Activated CD8-positive, alpha-beta memory T cell treated with anti-CD3 and anti-CD28 coated beads for 1 hour (primary cell): Measurements from ENCODE around the gene OR1L8.
"Not testable (repeated sequence)": the region's sequence is repeated elsewhere in the genome, so short reads cannot be mapped to it uniquely, and the experiment has no call there.

Experiments
- DNase-seq, 2 donors: peaks; one replicate each; pipeline ENCODE4 v3.0.0-alpha.2; 2020; ENCODE audit warnings: low read depth in 1 of 2; ENCODE audit errors: extremely low read depth in 1 of 2

OR1L8 gene, protein sequence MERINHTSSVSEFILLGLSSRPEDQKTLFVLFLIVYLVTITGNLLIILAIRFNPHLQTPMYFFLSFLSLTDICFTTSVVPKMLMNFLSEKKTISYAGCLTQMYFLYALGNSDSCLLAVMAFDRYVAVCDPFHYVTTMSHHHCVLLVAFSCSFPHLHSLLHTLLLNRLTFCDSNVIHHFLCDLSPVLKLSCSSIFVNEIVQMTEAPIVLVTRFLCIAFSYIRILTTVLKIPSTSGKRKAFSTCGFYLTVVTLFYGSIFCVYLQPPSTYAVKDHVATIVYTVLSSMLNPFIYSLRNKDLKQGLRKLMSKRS

DNA sequence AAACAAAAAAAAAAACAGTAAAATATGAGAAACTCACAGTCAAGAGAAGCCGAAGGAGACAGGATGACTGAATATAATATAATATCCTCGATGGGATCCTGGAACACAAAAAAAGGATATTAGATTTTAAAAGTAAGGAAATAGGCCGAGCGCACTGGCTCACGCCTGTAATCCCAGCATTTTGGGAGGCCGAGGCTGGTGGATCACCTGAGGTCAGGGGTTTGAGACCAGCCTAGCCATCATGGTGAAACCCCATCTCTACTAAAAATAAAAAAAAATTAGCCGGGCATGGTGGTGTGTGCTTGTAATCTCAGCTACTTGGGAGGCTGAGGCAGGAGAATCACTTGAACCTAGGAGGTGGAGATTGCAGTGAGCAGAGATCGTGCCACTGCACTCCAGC is at the start of gene OR1L8:
Gene OR1L8 (minus strand): TSS at position 101 of the 400 bp plus-strand sequence. CDS start 14,907 bp downstream, outside the sequence.
- not testable (repeated sequence) for DNase-seq

DNA sequence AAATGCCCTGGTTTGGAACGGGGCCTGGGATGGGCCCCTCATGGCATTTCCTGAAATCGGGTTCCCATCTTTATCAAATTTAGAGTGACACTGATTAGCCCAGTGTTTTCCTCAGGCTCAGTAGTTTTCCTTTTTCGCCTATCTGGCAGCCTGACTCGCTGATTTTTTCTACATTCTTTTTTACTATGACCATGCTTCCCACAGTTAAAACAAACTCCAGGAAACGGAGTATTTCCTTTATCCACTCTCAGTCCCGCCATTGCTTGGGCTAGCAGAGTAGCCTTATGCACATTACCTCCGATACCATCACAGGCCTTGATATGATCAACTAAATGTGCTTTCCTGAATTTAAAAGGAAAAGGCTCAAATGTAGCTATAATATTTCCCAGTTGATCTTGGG is 36.8 kb upstream of the OR1L8 start:
- no peak for DNase-seq

DNA sequence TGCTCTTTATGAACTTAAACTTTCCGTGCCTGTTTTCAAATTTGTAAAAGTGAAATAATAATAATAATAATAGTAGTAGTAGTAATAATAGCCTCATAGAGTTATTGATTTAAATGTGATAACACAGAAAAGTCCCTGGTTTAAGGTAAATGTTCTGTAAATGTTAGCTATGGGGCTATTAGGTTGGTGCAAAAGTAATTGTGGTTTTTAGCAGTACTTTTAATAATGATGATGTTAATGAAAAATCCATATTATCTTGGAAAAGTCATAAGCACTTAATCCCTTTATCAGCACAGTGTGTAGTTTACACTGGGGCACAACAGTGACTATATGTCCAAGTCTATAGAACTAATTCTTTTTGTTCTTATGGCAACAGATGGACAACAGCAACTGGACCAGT is 31.2 kb upstream of the OR1L8 start, which contains the start of gene OR1Q1:
Gene OR1Q1 (plus strand): TSS at position 377 of the 400 bp plus-strand sequence. CDS start 0 bp downstream, at position 377.
- no peak for DNase-seq

DNA sequence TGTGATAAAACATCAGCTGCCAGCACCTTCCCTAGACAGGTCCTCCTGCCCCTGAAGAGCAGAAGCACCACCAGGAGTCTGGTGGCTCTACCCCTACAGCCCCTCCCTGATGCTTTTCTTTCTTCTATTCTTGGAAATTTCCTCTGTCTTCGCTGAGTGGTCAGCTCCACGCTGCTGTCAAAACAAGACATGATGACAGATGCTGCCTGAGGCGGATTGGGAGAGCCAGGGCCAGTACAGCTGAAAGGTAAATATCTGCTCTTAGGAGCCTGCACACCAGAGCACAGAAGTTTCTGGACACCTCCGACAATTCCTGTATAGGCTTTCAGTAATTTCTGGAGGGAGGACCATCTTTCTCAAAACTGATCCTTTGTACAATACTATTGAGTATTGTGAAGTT is 26.6 kb upstream of the OR1L8 start:
- no peak for DNase-seq

DNA sequence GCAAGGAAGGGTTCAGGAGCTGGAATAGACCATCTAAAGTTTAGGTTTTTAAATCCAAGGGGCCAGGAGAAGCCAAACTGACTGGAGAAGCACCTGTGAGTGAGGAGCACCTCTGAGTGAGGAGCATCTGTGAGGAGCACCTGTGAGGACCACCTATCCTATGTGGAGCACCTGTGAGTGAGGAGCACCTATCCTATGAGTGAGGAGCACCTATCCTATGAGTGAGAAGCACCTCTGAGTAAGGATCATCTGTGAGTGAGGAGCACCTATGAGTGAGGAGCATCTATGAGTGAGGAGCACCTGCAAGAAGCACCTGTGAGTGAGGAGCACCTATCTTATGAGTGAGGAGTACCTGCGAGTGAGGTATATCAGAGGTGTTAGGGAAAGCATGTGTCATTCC is 23.4 kb upstream of the OR1L8 start:
- no peak for DNase-seq

DNA sequence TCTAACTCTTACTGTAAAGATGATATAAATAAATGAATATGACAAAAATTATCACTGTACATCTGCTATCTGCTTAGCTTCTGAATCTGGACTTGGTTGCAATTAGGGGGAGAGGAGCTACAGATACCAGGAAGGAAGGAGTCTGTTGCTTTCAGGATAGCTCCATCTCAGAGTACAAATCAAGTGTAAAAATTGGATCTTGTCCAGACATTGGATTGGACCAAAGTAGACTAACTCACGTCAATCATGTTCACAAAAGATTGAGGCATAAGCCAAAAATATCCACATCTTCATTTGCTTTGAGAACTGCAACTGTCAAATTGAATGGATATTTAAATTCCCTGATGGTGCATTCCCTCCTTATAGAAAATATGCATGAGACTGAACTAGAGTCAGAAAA is 22.5 kb upstream of the OR1L8 start:
- no peak for DNase-seq

DNA sequence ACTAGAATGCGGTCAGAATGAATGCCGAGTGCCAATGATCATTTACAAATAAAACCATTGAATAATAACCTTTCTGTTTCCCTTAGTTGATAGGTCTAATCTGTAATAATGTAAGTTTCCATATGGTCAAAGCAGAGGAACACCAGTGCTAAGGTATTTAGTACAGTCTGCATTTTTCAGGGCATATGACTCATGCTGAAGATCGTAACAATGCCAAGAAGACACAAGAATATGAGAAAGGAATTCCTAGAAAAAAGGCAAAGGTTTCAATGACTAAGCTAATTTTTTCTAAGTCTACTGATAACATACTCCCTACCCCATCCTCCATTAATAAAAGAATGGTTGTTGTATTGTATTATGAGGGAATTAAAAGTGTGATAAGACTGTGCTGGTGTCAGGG is 2.8 kb downstream of the OR1L8 start:
- no peak for DNase-seq

DNA sequence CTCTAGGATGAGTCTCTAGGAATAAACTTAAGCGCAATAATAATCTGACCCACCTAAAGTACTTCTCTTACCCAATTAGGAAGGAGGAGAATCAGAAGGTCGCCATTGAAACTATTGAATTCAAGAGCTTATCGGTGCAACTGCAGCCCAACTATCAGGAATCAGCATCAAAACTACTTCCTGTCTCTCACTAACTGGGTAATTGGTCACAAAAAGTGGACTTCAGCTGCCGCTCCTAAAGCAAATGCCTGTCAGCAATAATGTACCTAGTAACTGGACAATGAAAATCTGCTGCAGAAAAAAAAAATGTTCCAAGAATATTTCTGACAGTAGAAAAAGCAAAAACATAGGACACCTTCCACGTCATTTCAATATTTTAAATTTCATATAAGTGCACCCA is 3.3 kb downstream of the OR1L8 start:
- no peak for DNase-seq

DNA sequence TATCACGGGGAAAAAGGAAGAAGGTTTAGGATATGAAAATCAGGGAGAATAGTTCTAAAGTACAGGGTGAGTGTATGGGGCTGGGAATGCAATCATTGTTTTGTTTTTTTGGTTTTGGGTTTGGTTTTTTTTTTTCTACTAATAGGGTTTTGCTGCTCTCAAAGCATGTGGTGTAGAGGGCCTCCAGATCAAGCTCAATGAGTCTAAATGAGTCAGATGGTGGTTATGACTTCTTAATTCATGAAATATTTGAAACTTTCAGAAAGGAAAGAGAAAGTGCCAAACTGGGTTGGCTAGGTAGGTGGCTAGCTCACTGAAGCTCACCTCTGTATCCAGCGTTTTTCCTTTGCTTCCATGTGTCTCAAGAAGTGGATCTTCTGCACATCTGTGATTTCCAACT is 10.7 kb downstream of the OR1L8 start:
- DNase-seq, result no peak

DNA sequence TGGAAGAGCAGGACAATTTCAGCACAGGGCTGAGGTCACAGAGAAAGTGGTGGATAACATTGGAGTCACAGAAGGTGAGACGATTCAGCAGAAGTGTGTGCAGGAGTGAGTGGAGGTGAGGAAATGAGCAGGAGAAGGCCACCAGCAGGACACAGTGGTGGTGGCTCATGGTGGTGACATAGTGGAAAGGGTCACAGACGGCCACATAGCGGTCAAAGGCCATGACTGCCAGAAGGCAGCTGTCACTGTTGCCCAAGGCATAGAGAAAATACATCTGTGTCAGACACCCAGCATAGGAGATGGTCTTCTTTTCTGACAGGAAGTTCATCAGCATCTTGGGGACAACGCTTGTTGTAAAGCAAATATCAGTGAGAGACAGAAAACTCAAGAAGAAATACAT is 15.3 kb downstream of the OR1L8 start:
- no peak for DNase-seq

DNA sequence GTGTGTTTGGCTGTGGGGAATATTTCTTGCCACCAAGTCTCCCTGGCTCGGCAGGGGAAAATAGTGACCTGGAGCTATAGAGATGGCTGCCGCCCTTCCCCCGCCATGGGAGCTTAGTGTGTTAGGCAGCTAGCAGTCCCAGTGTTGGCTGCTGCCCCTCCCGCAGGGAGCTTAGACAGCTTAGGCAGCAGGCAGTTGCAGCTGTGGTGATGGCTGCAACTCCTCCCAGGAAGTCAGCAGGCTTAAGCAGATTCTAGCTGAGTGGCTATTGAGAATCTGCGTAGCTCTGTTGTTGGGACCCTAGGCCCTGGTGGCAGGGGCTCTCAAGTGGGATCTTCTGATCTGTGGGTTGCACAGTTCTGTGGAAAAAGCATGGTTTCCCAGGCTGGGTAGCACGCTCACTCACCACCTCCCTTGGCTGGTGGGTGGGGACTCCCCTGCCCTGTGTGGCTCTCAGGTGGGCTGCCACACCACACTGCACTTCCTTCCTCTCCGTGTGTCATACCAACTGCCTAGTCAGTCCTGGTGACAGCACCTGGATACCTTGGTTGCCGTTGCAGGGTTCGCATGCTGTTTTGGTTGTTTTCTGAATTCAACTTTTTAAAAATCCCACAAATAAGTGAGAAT is 20.9 kb downstream of the OR1L8 start:
- DNase-seq, result no peak

DNA sequence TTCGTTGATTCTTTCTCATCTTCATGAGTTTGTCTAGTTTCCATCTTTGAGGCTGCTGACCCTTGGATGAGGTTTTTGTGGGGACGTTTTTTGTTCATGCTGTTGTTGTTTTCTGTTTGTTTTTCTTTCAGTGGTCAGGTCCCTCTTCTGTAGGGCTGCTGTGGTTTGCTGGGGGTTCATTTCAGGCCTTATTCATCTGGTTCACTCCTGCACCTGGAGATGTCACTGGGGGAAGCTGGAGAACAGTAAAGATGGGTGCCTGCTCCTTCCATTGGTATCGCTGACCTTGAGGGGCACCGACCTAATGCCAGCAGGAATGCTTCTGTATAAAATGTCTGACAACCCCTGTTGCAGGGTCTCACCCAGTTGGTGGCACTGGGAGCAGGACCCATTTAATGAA is 21.7 kb downstream of the OR1L8 start:
- no peak for DNase-seq

DNA sequence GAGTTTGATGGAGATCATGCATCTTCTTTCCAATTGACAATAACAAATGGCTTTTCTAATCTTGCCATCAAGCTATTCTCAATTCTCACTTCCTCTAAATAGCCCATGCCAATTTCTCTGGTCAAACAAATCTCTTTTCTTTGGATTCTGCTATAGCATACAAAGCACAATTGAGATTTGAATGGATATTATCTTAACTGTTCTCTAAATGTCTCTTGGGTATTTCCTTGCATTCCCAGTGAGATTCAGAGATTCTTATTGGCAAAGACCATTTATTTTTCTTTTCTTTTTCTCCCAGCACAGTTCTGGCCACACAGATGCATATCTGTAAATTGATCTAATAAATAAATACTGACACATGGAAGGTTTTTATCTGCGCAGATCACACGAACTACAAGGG is 30.4 kb downstream of the OR1L8 start, which contains the start of gene OR1N2:
Gene OR1N2 (plus strand): TSS at position 301 of the 400 bp plus-strand sequence. CDS start 100 bp downstream, outside the sequence.
- no peak for DNase-seq

DNA sequence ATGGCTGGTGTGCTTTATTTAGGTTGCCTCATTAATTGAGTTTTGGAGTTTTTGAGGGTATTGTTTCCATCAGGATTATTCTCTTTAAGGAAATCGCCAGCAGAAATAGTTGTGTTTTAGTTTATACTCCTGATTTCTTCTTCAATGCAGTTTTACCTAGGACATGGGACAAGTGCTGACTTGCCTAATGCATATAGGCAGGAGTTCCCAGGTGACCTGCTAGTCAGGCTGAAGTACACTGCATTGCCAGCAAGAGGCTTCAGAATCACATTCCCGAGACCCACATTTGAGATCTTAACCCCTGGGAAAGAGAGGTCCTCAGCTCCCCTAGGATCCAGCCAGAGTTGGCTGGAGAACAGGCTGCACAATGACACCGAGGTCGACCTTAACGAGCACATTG is 31.8 kb downstream of the OR1L8 start:
- no peak for DNase-seq

DNA sequence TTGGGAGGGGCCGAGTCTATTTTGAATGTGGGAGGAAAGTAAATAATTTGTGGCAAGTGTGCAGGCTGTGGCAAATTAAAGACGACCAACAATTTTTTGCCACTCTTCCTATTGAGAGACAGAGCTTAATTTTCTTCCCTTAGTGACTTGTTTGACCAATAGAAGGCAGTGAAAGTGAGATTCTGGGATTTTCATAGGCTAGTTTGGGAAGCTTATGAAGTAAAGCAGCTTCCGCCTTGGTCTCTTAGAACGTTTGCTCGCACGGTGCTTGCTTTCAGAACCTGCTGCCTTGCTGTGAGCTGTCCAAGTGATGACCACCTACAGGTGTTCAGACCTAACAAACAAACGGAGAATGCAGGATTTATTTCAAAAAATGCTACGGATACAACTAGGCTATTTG is 37.0 kb downstream of the OR1L8 start:
- DNase-seq, result no peak

DNA sequence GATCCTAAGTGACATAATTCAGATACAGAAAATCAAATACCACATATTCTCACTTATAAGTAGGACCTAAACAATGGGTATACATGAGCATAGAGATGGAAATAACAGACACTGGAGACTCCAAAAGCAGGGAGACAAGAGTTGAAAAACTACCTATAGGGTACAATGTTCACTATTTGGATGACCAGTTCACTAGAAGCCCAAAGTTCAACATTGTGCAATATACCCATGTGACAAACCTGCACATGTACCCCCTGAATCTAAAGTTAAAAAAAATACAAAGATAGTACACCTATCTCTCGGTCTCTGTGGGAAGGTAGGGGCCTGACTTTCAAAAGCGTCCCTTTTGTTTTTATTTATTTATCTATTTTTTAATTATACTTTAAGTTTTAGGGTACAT is 44.4 kb downstream of the OR1L8 start:
- DNase-seq, result no peak

DNA sequence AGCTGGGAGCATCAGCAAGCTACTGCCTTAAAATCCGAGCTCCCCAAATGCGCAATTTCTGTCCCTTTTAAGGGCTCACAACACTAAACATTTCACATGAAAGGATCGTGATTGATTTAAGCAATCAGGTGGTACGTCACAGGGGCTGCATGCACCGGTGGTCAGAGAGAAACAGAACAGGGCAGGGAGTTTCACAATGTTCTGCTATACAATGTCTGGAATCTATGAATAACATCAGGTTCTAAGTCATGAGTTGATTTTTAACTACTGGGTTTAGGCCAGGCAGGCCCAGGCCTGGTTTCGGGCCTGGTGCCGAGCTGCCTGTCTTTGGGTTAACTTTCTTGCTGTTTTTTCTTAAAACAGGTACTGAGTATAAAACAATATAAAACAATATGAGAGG is 46.1 kb downstream of the OR1L8 start:
- DNase-seq, result not testable (repeated sequence)

DNA sequence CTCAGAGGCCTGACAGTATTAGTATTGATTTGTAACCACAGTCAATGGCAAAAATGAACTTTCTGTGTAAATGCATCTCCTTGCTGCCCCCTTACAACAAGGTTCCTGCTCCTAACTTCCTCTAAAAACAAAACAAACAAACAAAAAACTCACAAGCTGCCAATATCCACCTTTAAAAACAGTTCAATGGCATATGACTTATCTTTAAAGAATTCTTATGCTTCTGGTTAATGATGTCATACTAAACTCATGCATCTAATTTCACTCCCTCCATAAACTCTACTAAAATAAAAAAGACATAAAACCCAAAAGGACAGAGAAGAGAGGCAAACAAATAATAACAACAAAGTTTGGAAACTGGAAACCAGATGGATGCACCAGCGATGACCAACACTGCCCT is 47.0 kb downstream of the OR1L8 start:
- no peak for DNase-seq

DNA sequence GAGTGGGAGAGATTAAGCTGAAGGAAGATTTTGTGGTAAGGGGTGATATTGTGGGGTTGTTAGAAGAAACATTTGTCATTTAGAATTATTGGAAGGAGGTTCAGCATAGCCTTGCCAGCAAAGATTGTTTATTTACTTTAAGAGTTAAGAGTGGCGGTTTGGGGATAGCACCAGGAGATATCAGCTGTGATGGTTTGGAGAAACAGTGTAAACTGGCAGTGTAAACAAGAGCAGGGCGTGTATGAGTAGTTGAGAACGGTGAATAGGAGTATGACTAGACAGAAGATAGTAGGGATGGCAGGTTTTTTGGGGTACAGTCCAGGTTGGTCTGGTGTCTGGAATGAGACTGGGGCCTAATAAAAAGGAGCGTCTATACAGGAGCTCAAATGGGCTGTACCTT is 52.0 kb downstream of the OR1L8 start:
- DNase-seq, result not testable (repeated sequence)

DNA sequence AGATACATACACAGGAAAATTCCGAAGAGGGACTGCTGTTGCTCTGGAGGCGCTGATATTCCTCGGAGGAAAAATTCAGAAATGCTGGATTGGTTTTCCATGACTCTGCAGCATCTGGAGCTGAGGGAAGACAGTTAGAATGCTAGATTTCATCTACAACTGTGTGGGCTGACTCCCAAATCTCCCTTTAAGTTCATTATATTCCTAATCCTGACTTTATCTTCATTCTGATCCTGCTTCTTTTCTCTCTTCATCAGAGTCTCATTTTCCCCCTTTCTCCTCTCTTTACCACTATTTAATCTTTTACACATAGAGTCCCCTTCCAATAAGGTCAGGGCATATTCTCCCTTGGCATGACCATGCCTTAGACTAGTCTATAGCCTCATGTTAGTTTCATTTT is 56.0 kb downstream of the OR1L8 start, which contains the start of gene OR1N1:
Gene OR1N1 (minus strand): TSS at position 101 of the 400 bp plus-strand sequence. CDS start 0 bp downstream, at position 101.
- no peak for DNase-seq

DNA sequence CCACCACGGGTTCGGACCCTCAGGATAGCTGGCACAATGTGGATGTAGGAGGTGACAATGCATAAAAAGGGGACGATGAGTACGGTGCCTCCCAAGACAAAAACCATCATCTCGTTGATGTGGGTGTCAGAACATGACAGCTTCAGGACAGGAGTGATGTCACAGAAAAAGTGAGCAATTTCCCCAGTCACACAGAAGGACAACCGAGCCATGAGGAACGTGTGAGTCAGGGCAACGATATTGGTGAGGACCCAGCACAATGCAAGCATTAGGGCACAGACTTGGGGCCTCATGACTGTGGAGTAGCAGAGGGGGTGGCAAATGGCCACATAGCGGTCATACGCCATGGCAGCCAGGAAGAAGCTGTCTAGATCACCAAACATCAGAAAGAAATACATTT is 56.6 kb downstream of the OR1L8 start:
- DNase-seq, result no peak

DNA sequence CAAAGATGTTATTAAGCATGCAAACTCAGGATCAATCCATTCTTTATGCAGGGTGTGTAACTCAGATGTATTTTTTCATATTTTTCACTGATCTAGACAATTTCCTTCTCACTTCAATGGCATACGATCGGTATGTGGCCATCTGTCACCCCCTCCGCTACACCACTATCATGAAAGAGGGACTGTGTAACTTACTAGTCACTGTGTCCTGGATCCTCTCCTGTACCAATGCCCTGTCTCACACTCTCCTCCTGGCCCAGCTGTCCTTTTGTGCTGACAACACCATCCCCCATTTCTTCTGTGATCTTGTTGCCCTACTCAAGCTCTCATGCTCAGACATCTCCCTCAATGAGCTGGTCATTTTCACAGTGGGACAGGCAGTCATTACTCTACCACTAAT is 63.8 kb downstream of the OR1L8 start:
- DNase-seq, result no peak
